ENCODE results near the gene SPDYE5. TPM values are rescaled to one million over a fixed set of nuclear protein-coding genes. Genes with fewer than 3 reads are reported as not detected.

Gene SPDYE5
- polyA plus RNA-seq, 1 donor (not counting 4 experiments of a cell fraction or from before 2014, with no cell fraction given), result 0.04 TPM

- TF ChIP-seq CTCF (optimal IDR thresholded peaks at IDR 0.05 in 1 of 3, IDR thresholded peaks at IDR 0.05 in 1 of 3, conservative IDR thresholded peaks at IDR 0.05 in 1 of 3; ENCODE audit: extremely low read depth in 1 of 3, insufficient read depth in 2 of 3, low read length in 3 of 3), result no peak
- no peak for TF ChIP-seq EZH2 (IDR thresholded peaks at IDR 0.05; ENCODE audit: low read length)
- Histone ChIP-seq H3K4me1 (ENCODE audit: control insufficient read depth, extremely low read depth, insufficient read depth, low read length) (no peaks in the 10 kb centered on the region), H3K79me2 (ENCODE audit: control insufficient read depth, insufficient read depth, low read length) (no peaks in the 10 kb centered on the region), H4K20me1 (ENCODE audit: control insufficient read depth, extremely low read depth, insufficient read depth, low read length) (no peaks in the 10 kb centered on the region), H3K4me3 (ENCODE audit: control insufficient read depth in 2 of 3, extremely low read depth in 1 of 3, insufficient read depth in 2 of 3, low read depth in 1 of 3, low read length in 3 of 3) (no peak overlapping the region), H3K27me3 (ENCODE audit: control insufficient read depth, extremely low read depth, insufficient read depth, low read length) (no peaks in the 10 kb centered on the region), H3K27ac (ENCODE audit: control insufficient read depth, insufficient read depth, low read length) (no peak overlapping the region), H3K9ac (ENCODE audit: control insufficient read depth, extremely low read depth, insufficient read depth, low read length) (no peak overlapping the region), H3K9me1 (ENCODE audit: control insufficient read depth, extremely low read depth, insufficient read depth, low read length) (no peaks in the 10 kb centered on the region), H2AFZ (ENCODE audit: control insufficient read depth, low read length) (no peak overlapping the region), H3K36me3 (ENCODE audit: control insufficient read depth in 2 of 2, extremely low read depth in 1 of 2, insufficient read depth in 2 of 2, low read length in 2 of 2) (no peaks in the 10 kb centered on the region), H3K9me3 (ENCODE audit: control insufficient read depth, low read depth, low read length) (no peaks in the 10 kb centered on the region), H3K4me2 (ENCODE audit: control insufficient read depth, extremely low read depth, insufficient read depth, low read depth, low read length) (no peak overlapping the region)
- no peak for FAIRE-seq
- dilution Hi-C loops (cut with MboI; ENCODE audit: extremely low pct_ligation_motif_present, low sequenced_read_pairs), result no loop called here
- DNase-seq (ENCODE audit: low read depth, low spot score), result no peak
Measured at GRCh38 chr7:75536491-75536890, 44.4 kb downstream of the SPDYE5 start.

GRCh38 chr7:75536940-75537538 lies 44.9 kb downstream of the SPDYE5 start:
- H3K27me3 ChIP-seq (ENCODE audit: control insufficient read depth, extremely low read depth, insufficient read depth, low read length), result no peaks in the 10 kb centered on the region
- H3K9ac ChIP-seq (ENCODE audit: control insufficient read depth, extremely low read depth, insufficient read depth, low read length), result no peak overlapping the region
- dilution Hi-C loops (cut with MboI; ENCODE audit: extremely low pct_ligation_motif_present, low sequenced_read_pairs), result no loop called here
- TF ChIP-seq EZH2 (IDR thresholded peaks at IDR 0.05; ENCODE audit: low read length) (no peak), CTCF (optimal IDR thresholded peaks at IDR 0.05 in 1 of 3, IDR thresholded peaks at IDR 0.05 in 1 of 3, conservative IDR thresholded peaks at IDR 0.05 in 1 of 3; ENCODE audit: extremely low read depth in 1 of 3, insufficient read depth in 2 of 3, low read length in 3 of 3) (no peak)
- no peak overlapping the region for H2AFZ ChIP-seq (ENCODE audit: control insufficient read depth, low read length)
- DNase-seq (ENCODE audit: low read depth, low spot score) (no peak), FAIRE-seq (no peak)
- no peaks in the 10 kb centered on the region for H3K36me3 ChIP-seq (ENCODE audit: control insufficient read depth in 2 of 2, extremely low read depth in 1 of 2, insufficient read depth in 2 of 2, low read length in 2 of 2)
- H3K4me3 ChIP-seq (ENCODE audit: control insufficient read depth in 2 of 3, extremely low read depth in 1 of 3, insufficient read depth in 2 of 3, low read depth in 1 of 3, low read length in 3 of 3), result no peak overlapping the region
- no peaks in the 10 kb centered on the region for H4K20me1 ChIP-seq (ENCODE audit: control insufficient read depth, extremely low read depth, insufficient read depth, low read length)
- no peak overlapping the region for H3K4me2 ChIP-seq (ENCODE audit: control insufficient read depth, extremely low read depth, insufficient read depth, low read depth, low read length)
- no peaks in the 10 kb centered on the region for H3K9me3 ChIP-seq (ENCODE audit: control insufficient read depth, low read depth, low read length)
- H3K4me1 ChIP-seq (ENCODE audit: control insufficient read depth, extremely low read depth, insufficient read depth, low read length), result no peaks in the 10 kb centered on the region
- H3K79me2 ChIP-seq (ENCODE audit: control insufficient read depth, insufficient read depth, low read length), result no peaks in the 10 kb centered on the region
- H3K27ac ChIP-seq (ENCODE audit: control insufficient read depth, insufficient read depth, low read length), result no peak overlapping the region
- H3K9me1 ChIP-seq (ENCODE audit: control insufficient read depth, extremely low read depth, insufficient read depth, low read length), result no peaks in the 10 kb centered on the region
